ENCODE data around the gene C10orf88. TPM values are rescaled to one million over a fixed set of nuclear protein-coding genes. Genes with fewer than 3 reads are reported as not detected.

The C10orf88 gene
- total RNA-seq, 1 donor from 2014 or later, result 14.3 TPM

DNA sequence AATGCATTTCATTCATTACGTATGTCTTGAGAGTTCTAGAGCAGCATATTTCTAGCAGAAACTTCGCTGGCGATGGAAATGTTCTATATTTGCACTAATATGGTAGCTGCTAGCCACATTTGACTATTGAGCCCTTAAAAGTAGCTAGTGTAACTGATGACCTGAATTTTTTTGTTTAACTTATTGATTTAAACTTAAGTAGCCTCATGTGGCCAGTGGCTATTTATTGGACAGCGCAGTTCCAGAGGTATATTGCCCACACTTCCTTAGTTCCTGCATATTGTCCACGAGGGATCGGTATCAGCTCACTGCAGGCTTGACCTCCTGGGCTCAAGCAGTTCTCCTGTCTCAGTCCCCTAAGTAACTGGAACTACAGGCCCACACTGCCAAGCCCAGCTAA, 29.9 kb upstream of the C10orf88 start:
- no peaks in the 10 kb centered on the region for H3K9me3 Mint-ChIP-seq (ENCODE audit: unreplicated experiment)
- H3K4me1 ChIP-seq (ENCODE audit: insufficient read depth, low read length), result peaks cover 8% of the 10 kb centered on the region
- no peak overlapping the region for H3K4me3 ChIP-seq (ENCODE audit: insufficient read depth, low read depth, low read length)
- H3K9ac ChIP-seq (ENCODE audit: low read length), result no peak overlapping the region
- H3K4me3 Mint-ChIP-seq (ENCODE audit: unreplicated experiment), result no peak overlapping the region
- H3K27ac ChIP-seq (ENCODE audit: low read depth, low read length), result no peak overlapping the region
- H3K9me3 ChIP-seq (ENCODE audit: insufficient read depth, low read depth, low read length), result no peaks in the 10 kb centered on the region
- no peak overlapping the region for H2AFZ ChIP-seq (ENCODE audit: low read depth, low read length)
- H3K27me3 Mint-ChIP-seq (ENCODE audit: low read depth, unreplicated experiment), result no peaks in the 10 kb centered on the region
- H3K79me2 ChIP-seq (ENCODE audit: insufficient read depth, low read length), result peaks cover 3% of the 10 kb centered on the region
- DNase-seq (ENCODE audit: low read depth) (no peak), FAIRE-seq (no peak)
- H3K36me3 Mint-ChIP-seq (ENCODE audit: low read depth, unreplicated experiment), result peaks cover 2% of the 10 kb centered on the region
- no peaks in the 10 kb centered on the region for H4K20me1 ChIP-seq (ENCODE audit: insufficient read depth, low read length)
- no peak for TF ChIP-seq EZH2 (IDR thresholded peaks at IDR 0.05; ENCODE audit: insufficient read depth, low read length)
- TF ChIP-seq, protein P1, sequence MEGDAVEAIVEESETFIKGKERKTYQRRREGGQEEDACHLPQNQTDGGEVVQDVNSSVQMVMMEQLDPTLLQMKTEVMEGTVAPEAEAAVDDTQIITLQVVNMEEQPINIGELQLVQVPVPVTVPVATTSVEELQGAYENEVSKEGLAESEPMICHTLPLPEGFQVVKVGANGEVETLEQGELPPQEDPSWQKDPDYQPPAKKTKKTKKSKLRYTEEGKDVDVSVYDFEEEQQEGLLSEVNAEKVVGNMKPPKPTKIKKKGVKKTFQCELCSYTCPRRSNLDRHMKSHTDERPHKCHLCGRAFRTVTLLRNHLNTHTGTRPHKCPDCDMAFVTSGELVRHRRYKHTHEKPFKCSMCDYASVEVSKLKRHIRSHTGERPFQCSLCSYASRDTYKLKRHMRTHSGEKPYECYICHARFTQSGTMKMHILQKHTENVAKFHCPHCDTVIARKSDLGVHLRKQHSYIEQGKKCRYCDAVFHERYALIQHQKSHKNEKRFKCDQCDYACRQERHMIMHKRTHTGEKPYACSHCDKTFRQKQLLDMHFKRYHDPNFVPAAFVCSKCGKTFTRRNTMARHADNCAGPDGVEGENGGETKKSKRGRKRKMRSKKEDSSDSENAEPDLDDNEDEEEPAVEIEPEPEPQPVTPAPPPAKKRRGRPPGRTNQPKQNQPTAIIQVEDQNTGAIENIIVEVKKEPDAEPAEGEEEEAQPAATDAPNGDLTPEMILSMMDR (IDR thresholded peaks at IDR 0.05; ENCODE audit: insufficient read depth, low read depth, low read length), result no peak
- H3K4me2 ChIP-seq (ENCODE audit: low read length), result no peak overlapping the region
- no peak overlapping the region for H3K27ac Mint-ChIP-seq (ENCODE audit: unreplicated experiment)
- no peaks in the 10 kb centered on the region for H3K36me3 ChIP-seq (ENCODE audit: insufficient read depth, low read length)
- H3K27me3 ChIP-seq (ENCODE audit: insufficient read depth, low read length), result no peaks in the 10 kb centered on the region
- peaks cover 2% of the 10 kb centered on the region for H3K4me1 Mint-ChIP-seq (ENCODE audit: low read depth, unreplicated experiment)

DNA sequence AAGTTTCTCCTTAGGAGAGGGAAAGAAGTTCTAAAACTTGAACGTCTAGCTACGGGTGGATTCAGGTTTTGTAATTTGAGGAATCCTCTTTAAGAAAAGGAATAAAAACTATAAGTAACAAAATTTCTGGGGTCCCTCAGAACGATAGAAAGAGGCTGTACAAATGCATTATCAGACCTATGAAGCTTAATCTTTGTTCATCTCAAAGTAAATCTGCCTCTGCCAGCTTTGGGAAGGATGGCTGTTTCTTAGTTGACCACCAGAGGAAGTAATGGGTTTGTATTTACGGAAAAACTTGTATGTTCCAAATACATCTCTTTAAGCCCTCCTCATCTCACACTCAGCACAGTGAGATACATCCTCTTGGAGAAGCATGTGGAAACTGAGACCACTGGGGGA, 27.0 kb upstream of the C10orf88 start:
- H3K27ac Mint-ChIP-seq (ENCODE audit: unreplicated experiment), result peak overlapping the region; percentile 20
- H3K27me3 Mint-ChIP-seq (ENCODE audit: low read depth, unreplicated experiment), result peaks cover 2% of the 10 kb centered on the region
- DNase-seq (ENCODE audit: low read depth) (peak; percentile 35), FAIRE-seq (no peak)
- Histone ChIP-seq H3K27me3 (ENCODE audit: insufficient read depth, low read length) (no peaks in the 10 kb centered on the region), H3K36me3 (ENCODE audit: insufficient read depth, low read length) (no peaks in the 10 kb centered on the region), H3K9me3 (ENCODE audit: insufficient read depth, low read depth, low read length) (no peaks in the 10 kb centered on the region), H4K20me1 (ENCODE audit: insufficient read depth, low read length) (no peaks in the 10 kb centered on the region), H3K4me3 (ENCODE audit: insufficient read depth, low read depth, low read length) (peak overlapping the region; percentile 80), H3K4me2 (ENCODE audit: low read length) (peak overlapping the region; percentile 91), H3K27ac (ENCODE audit: low read depth, low read length) (no peak overlapping the region), H3K79me2 (ENCODE audit: insufficient read depth, low read length) (peaks cover 3% of the 10 kb centered on the region), H3K4me1 (ENCODE audit: insufficient read depth, low read length) (peaks cover 8% of the 10 kb centered on the region), H3K9ac (ENCODE audit: low read length) (peak overlapping the region; percentile 47), H2AFZ (ENCODE audit: low read depth, low read length) (peak overlapping the region; percentile 67)
- H3K9me3 Mint-ChIP-seq (ENCODE audit: unreplicated experiment), result no peaks in the 10 kb centered on the region
- TF ChIP-seq EZH2 (IDR thresholded peaks at IDR 0.05; ENCODE audit: insufficient read depth, low read length), result no peak
- TF ChIP-seq, protein P1 (IDR thresholded peaks at IDR 0.05; ENCODE audit: insufficient read depth, low read depth, low read length), result peak; percentile 40
- H3K4me1 Mint-ChIP-seq (ENCODE audit: low read depth, unreplicated experiment), result peaks cover 2% of the 10 kb centered on the region
- no peaks in the 10 kb centered on the region for H3K36me3 Mint-ChIP-seq (ENCODE audit: low read depth, unreplicated experiment)
- peak overlapping the region; percentile 90 for H3K4me3 Mint-ChIP-seq (ENCODE audit: unreplicated experiment)

DNA sequence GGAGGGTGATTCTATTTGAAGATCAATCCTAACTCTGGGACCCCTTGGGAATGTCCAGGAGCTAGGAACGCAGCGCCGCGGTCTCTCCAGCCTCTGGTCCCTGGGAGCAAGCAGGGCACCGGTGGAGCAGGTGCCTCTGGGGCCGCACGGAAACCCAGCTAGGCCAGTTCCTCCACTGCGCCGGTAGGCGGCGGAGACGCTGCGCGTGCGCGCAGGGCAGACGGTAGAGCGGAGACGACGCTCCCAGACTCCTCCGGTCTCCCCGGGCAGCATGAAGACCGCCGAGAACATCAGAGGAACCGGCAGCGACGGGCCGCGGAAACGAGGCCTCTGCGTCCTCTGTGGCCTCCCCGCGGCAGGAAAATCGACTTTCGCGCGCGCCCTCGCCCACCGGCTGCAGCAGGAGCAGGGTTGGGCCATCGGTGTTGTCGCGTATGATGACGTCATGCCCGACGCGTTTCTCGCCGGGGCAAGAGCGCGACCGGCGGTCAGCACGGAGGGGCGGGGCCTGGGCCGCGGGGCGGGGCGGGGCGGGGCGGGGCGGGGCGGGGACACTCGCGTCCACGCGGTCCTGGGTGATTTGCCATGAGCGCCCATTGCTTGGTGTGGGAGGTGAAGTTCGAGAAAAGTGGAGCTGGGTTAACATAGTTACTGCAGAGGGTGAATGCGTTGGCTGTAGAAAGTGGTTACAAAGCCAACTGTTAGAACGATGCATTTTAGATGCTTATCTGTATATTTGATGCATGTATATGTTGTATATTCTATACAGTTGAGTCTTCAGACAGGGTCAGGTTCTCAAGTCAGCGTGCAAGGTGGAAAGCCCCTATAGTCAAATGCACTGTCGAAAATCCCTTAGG, 26.4 kb upstream of the C10orf88 start, which contains the start of gene PSTK:
PSTK (plus strand) TSS at position 193 of the 857 bp plus-strand sequence; CDS start at position 272, 79 bp downstream.
- peaks cover 2% of the 10 kb centered on the region for H3K4me1 Mint-ChIP-seq (ENCODE audit: low read depth, unreplicated experiment)
- no peaks in the 10 kb centered on the region for H3K36me3 ChIP-seq (ENCODE audit: insufficient read depth, low read length)
- H3K4me3 Mint-ChIP-seq (ENCODE audit: unreplicated experiment), result peak within 1 kb of the TSS; percentile 90
- no peaks in the 10 kb centered on the region for H4K20me1 ChIP-seq (ENCODE audit: insufficient read depth, low read length)
- H3K9ac ChIP-seq (ENCODE audit: low read length), result peak within 1 kb of the TSS; percentile 95
- H3K4me1 ChIP-seq (ENCODE audit: insufficient read depth, low read length), result peaks cover 8% of the 10 kb centered on the region
- no peaks in the 10 kb centered on the region for H3K9me3 Mint-ChIP-seq (ENCODE audit: unreplicated experiment)
- H3K27ac ChIP-seq (ENCODE audit: low read depth, low read length), result peak within 1 kb of the TSS; percentile 95
- H3K27me3 Mint-ChIP-seq (ENCODE audit: low read depth, unreplicated experiment), result peaks cover 2% of the 10 kb centered on the region
- H3K27me3 ChIP-seq (ENCODE audit: insufficient read depth, low read length), result no peaks in the 10 kb centered on the region
- peak within 1 kb of the TSS; percentile 85 for H3K27ac Mint-ChIP-seq (ENCODE audit: unreplicated experiment)
- peak within 1 kb of the TSS; percentile 100 for H2AFZ ChIP-seq (ENCODE audit: low read depth, low read length)
- FAIRE-seq, result no peak
- no peaks in the 10 kb centered on the region for H3K9me3 ChIP-seq (ENCODE audit: insufficient read depth, low read depth, low read length)
- DNase-seq (ENCODE audit: low read depth), result peak; percentile 86
- peak within 1 kb of the TSS; percentile 91 for H3K4me2 ChIP-seq (ENCODE audit: low read length)
- H3K4me3 ChIP-seq (ENCODE audit: insufficient read depth, low read depth, low read length), result peak within 1 kb of the TSS; percentile 80
- no peak for TF ChIP-seq EZH2 (IDR thresholded peaks at IDR 0.05; ENCODE audit: insufficient read depth, low read length)
- TF ChIP-seq, protein P1 (IDR thresholded peaks at IDR 0.05; ENCODE audit: insufficient read depth, low read depth, low read length), result peak; percentile 66
- peaks cover 3% of the 10 kb centered on the region for H3K79me2 ChIP-seq (ENCODE audit: insufficient read depth, low read length)
- H3K36me3 Mint-ChIP-seq (ENCODE audit: low read depth, unreplicated experiment), result no peaks in the 10 kb centered on the region
